HG02885 (cell line): ENCODE results near the gene PSEN1.
A peak's percentile ranks its signal among the peaks of the same experiment; 100 is the strongest.

Experiments used
- ATAC-seq: cut with Tn5 transposase; IDR thresholded peaks from one replicate; pipeline ENCODE4 v1.9.1; 2021; ENCODE audit warnings: mild to moderate bottlenecking; ENCODE audit not compliant: unreplicated experiment, poor library complexity

The PSEN1 gene

DNA sequence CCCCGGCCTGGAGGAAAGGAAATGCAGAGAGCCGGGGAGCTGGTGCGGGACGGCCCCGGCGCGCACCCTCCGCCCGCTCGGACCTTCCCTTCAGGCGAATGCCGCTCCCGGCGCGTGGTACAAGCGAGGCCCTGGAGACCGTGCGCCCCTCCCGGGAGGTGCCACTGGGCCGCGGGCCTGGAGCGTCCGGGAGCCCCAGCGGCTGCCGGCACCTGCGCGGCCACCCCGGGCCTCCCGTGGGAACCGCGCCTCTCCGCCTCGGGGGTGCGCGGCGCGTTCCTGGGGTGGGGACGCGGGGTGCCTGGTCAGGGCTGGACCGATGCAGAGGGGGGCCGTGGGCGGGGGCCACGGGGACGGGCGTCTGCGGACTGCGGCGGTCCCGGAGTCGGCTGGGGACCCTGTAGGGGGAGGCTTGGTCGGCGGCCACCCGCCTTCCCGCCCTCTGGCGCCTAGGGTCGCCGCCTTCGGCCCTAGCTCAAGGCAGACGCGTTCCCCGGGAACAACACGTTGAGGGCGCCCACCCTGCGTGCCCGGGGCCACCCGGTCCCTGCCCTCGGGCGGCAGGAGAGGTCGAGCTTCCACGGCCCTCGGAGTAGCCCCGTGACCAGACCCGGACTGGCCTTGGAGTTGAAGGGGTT lies 101.6 kb downstream of the PSEN1 start:
- no peak for ATAC-seq

DNA sequence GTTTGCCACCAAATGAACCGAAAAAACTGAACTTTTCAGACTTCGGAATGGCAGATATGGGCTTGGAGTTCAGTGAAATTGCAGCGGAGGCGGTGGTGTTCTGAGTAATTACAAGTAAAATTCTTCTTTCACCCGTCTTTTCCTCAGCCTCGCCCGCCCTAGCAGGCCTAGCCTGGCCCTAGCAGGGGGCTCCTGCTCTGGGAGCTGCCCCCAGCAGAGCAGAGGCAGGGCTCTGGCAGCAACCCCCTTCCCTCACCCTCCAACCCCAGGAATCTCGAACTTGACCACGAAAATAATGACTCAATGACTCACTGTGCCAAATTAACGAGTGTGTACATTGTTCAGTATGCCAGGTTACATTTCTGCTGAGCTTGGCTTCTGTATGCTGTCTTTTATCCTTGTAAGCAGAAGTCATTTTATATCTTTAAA lies 102.1 kb downstream of the PSEN1 start:
- no peak for ATAC-seq

DNA sequence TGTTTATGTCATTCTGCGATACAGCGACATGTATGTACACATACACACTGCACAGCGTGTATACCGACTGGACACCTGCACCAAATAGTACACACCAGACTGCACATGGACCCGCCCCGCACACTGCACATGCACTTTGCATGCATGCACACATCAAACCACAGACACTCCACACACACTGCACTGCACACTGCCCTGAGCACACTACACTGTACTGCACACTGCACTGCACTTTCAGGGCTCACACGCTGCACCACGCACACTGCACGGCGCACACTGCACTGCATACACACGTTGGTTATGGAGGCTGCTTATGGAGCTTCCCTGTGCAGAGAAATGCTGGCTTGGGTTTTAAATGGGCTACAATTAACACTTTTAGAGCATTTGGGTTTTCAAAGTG lies 102.6 kb downstream of the PSEN1 start:
- ATAC-seq = no peak

DNA sequence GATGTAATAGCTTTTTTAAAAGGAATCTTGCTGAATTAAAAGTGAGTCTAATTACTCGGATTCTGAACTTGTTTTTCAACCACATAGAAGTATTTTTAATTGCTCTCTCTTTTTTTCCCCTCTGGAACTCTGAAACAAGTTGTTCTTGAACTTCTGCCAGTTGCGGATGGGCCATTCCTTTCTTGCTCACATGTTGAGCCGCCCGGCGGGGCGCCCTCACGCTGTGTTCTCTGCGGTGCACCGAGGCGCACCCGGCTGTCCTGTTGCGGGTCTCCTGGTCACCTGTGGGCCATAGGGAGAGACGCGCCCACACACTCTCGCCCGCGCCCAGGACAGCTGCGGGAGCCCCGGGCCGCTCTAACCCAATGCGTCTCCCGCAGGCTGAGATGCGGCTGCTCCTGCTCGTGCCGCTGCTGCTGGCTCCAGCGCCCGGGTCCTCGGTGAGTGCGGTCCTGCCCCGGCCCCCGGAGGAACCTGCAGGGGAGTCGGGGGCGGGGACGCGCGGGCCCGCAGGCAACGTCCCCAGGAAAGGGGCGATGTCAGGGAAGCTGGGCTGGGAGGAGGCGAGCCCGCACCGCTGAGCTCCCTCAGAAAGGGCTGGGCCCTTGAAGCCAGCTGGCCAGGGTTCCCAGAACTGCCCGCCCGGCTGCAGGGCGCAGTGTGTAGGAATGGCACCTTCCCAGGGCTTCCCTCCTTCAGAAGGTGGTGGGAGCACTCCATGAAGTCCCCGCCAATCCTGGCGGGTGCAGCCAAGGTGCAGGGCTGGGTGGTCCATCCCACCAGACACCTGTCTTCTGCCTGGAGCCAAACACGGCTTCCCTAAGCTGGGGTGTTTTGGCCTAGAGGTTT lies 103.3 kb downstream of the PSEN1 start:
- no peak for ATAC-seq

DNA sequence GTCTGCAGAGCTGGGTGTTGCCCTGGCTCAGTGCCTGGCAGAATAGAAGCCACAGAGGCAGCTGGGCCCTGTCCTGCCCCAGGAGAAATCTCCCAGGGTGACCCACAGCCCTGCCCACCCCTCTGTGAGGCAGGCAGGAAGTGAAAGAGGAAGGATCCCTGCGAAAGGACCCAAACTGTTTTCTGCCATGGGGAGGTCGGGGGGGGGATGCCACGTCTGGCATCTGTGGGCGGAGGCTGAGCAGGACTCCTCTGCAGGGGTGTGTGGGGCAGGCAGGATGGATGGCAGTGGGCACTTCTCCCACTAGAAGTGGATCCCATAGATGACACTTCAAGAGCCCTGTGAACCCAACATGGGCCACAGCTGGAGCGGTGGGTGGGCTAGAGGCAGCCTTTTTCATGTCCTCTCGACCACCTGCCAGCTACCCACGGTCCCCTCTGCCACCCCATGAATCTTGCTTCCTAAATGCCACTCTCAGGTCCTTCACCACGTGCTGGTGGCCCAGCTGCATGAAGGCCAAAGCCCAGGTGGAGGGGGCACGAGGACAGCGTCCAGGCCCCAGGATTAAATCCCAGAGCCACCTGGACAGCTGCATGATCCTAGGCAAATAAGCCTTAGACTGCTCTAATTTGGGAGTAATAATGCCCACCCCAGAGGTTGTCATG lies 104.6 kb downstream of the PSEN1 start:
- no peak for ATAC-seq

DNA sequence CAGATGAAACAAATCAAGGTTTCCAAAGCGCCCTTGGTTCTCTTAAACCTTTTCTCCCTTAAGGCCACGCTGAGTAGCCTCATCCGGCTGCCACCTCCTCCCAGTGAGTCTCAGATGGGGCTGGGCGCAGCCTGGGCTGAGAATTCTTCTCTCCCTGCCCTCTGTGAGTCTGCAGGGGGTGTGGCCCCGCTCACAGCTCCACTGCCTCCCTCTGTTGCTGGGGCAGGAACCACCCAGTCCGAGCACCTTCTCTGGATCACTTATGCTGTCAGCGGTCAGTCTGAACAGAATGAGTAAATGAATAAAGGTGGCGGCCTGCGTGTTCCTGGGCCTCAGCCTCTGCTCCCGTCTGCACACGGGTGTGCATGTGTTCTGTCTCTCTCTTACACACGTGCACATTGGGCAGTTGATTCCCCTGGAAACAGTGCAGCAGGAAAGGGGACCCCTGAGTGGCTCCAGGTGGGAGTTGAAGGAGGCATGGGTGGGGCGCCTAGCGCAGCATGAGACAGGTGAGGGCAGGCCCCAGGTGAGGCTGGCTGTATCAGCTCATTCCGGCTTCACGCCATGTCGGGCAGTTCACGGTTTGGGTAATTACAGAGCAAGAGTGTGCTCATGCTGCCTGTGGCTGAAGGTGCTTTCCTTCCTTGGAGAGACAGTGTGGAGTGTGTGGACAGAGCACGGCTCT lies 105.3 kb downstream of the PSEN1 start:
- no peak for ATAC-seq

DNA sequence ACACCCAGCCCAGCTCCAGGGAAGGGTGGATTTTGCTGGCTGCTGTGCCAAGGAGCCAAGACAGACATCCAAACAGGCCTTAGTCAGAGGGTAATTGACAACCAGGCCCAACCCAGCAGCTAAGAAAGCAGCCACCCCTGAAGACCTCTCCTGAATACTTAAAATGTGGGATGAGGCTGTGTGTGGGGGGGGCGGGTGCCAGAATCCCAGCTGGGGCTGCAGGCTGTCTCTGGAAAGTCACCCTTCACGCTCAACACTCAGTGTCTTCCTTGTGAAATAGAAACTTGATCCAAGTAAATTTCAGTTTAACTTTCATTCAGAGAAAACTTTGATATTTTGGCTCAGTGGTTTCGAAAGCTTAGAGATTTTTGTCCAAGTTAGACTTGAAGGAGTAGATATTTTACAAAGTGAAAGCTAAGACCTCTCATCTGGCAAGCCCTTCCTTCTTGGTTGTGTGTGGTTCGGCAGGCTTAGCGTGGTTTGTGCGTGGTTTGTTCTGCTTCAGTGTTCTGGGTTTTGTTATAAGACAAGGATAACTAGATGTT lies 106.1 kb downstream of the PSEN1 start:
- ATAC-seq = no peak

DNA sequence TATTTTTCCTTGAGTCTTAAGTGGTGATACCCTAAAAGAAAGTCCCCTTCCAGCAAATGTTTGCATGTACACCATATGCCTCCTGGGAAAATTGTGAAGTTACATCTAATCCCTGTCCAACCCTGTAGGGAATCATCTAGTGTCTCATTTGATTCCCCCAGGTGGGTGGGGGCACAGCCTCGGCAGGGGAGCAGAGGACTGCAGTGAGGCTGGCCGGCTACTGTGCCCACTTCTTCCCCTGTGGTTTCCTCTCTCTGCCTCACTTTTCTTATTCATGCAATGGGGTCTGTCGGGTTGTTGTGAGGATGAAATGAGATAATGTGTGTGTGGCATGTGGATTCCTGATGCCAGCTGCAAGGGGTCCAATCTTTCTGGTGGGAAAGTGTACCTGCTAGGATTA lies 107.0 kb downstream of the PSEN1 start:
- no peak for ATAC-seq

DNA sequence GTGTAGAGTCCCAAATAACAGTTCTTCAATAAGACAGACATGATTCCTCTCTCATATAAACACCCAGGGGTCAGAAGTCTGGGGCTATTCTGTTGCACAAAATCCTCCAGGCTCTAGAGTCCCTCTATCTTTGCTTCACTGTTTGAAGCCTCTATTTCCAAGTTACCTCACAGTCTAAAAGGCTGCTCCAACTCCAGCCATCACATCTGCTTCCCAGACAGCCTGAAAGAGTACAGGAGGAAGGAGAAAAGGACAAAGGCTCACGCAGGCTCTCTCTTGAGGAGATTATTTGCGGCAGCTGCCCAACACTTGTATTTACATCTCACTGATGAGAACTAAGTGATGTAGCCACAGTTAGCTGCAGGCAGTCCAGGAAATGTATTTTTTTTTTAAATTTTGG lies 107.4 kb downstream of the PSEN1 start:
- ATAC-seq = no peak

DNA sequence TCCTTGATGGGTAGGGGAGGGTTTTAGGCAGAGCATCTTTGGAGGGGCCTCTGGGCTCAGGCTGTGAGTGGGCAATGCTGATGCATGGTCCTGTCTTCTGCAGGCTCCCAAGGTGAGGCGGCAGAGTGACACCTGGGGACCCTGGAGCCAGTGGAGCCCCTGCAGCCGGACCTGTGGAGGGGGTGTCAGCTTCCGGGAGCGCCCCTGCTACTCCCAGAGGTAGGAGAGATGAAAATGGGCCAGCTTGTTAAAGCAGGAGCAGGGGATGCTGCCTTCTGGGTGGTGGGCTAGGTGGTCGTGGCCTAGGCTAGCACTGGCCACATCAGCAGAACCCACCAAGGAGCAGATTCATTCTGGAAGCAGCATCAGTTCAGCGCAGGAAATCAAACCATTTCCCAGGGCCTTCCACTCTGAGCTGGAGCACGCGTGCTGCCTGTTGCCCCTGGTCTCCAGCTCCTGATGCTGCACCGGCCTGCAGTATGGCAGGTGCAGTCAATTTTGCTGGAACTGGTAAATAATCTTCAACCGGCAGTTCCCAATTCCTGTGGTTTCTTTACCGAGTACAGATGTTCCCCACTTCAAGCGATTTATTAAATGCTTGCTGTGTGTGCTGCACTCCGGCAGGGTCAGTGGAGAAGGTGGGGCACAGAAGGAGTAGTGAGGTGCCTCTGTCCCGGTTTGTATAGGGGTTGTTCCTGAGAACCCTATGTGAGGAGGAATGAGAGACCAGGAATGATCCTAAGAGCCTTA lies 108.4 kb downstream of the PSEN1 start:
- ATAC-seq = no peak

DNA sequence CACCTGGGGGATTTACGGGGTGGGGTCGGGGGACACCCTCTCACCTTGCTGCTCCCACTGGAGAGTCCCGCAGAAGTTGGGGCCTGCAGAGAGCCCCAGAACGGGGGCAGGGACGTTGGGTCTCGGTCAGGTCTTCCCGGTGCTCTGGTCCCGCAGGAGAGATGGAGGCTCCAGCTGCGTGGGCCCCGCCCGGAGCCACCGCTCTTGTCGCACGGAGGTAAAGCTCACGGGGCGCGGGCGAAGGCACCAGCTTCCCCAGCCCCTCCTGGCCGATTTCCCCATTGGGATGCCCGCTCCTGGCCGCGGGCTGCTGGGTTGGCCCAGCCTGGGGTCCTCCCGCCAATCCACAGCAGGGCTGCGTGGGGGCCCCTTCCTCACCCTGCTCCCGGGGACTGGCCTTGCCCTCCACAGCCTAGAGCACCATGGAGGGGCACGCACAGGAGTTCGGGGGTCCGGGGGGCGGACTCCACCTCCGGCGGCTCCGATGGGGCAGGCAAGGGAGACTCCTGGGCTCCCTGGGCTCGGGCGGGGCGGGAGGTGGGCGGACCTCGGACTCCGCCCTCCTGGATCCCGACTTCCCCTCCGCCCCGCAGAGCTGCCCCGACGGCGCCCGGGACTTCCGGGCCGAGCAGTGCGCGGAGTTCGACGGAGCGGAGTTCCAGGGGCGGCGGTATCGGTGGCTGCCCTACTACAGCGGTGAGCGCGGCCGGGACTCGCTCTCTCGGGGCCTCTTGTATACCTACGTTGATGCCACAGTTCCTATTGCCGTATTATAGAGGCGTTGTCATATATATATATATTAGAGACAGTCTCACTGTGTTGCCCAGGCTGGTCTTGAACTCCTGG lies 109.4 kb downstream of the PSEN1 start:
- peak; percentile 67 for ATAC-seq

DNA sequence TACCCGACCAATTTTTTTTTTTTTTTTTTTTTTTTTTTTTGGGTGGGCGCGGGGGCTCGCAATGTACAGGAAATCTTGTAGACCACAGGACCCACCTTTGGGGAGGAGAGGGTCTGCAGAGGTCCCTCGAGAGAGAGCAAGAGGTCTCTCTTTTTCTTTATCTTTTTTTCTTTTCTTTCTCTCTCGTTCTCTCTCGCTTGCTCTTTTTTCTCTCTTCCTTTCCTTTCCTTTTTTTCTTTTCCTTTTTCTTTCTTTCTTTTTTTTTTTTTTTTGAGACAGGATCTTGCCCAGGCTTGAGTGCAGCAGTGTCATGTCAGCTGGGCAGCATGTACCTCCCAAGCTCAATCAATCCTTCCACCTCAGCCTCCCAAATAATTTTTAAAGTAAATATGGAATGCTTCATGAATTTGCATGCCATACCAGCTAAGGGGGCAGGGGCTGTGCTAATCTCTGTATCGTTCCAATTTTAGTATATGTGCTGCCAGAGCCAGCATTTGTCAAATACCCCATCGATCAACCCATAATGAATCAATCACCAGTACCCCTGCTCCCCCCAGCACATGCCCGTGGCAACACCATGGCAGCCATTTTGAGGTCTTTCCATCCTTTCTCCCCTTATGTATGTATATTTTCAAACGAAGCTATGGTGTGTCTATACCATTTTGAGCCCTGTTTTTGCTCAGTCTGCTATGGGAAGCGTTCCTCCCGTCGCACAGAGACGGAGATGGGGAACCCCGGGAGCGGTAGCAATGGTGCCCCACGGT lies 110.3 kb downstream of the PSEN1 start:
- no peak for ATAC-seq

DNA sequence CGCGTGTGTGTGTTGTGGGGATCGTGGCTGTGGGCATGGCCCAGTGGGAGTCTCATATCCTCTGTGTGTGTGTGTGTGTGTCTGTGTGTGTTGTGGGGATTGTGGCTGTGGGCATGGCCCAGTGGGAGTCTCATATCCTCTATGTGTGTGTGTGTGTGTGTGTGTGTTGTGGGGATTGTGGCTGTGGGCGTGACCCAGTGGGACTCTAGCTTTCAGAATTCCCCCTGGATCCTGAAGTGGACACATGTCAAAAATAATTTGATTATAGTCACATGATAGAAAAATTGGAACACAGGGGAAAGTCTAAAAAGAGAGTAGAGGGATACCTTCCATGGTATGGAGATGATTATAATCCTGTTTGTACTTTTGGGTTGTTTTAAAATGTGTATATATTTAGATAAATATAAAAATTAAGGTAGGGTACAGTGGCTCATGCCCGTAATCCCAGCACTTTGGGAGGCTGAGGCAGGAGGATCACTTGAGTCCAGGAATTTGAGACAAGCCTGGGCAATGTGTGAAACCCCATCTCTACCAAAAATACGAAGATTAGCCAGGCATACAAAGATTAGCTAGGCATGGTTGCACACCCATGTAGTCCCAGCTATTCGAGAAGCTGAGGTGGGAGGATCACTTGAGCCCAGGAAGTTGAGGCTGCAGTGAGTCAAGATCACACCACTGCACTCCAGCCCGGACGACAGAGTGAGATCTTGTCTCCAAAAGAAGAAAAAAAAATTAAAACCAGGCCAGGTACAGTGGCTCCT lies 112.0 kb downstream of the PSEN1 start:
- peak; percentile 45 for ATAC-seq

DNA sequence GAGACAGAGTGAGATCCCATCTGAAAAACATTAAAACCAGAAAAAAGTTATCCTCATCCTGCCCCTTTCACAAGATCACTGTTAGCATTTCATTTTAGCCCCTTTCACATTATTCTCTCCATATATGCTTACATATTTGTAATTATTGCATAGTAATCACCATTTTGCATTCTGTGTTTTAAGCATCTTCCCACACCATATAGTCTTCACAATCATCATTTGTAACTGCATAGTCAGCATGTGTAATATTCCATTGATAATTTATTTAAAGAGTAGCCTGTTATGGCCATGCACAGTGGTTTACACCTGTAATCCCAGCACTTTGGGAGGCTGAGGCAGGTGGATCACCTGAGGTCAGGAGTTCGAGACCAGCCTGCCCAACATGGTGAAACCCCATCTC lies 112.8 kb downstream of the PSEN1 start:
- ATAC-seq = no peak

DNA sequence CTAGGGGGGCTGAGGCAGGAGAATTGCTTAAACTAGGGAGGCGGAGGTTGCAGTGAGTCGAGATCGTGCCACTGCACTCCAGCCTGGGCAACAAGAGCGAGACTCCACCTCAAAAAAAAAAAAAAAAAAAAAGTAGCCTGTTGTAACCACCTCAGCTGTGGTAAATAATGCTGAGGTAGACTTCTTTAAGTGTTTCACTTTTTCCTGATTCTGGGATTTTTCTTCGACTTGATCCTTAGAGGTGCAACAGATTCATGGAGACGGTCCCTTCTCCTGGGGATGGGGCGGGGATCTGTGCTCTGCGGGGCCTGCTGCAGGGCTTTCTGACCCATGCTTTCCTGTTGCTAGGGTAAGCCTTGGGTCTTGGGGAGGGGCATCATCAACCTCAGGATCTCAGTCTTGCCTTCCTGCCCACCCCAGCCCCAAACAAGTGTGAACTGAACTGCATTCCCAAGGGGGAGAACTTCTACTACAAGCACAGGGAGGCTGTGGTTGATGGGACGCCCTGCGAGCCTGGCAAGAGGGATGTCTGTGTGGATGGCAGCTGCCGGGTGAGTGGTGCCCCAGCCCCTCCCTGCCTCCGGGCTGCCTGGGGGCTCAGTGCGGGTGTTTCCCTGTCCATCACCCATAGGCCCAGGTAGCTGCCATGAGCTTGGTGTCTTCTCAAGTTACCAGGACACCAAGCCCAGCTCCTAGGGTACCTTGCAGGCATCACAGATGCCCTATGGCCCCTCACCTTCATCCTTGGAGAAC lies 113.4 kb downstream of the PSEN1 start:
- no peak for ATAC-seq

DNA sequence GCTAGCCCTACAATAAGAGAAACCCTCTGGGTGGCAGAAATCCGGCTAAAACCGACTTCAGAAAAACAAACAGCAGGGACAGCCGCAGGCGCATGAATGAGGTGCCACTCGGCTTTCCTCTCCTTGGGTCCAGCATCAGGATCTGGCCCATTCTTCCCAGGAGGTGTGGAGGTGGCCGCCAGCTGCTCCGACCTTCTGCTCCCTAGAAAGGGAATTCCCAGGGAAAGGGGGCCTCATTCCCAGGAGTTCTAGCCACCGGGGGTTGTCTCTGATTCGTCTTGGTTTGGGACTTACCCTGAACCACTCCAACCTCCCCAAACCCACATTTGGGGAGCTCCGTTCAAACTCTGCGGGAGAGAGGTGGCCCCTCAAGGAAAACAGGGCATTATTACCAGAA lies 114.0 kb downstream of the PSEN1 start:
- ATAC-seq = no peak
